ENCODE results near the gene AFF1.

- TF ChIP-seq USF2 (IDR thresholded peaks at IDR 0.05; ENCODE audit: low read depth, low read length) (no peak), POLR2A (IDR thresholded peaks at IDR 0.05; ENCODE audit: low read depth, low read length) (no peak), RAD21 (IDR thresholded peaks at IDR 0.05; ENCODE audit: low read length) (no peak), CEBPB (IDR thresholded peaks at IDR 0.05; ENCODE audit: low read depth, low read length) (no peak), RFX5 (IDR thresholded peaks at IDR 0.05; ENCODE audit: low read depth, low read length) (no peak), RCOR1 (IDR thresholded peaks at IDR 0.05; ENCODE audit: insufficient replicate concordance, low read length) (no peak), MAFK (IDR thresholded peaks at IDR 0.05; ENCODE audit: low read depth, low read length) (no peak), SMC3 (IDR thresholded peaks at IDR 0.05; ENCODE audit: low read depth, low read length) (no peak)
- TF ChIP-seq, protein P1, sequence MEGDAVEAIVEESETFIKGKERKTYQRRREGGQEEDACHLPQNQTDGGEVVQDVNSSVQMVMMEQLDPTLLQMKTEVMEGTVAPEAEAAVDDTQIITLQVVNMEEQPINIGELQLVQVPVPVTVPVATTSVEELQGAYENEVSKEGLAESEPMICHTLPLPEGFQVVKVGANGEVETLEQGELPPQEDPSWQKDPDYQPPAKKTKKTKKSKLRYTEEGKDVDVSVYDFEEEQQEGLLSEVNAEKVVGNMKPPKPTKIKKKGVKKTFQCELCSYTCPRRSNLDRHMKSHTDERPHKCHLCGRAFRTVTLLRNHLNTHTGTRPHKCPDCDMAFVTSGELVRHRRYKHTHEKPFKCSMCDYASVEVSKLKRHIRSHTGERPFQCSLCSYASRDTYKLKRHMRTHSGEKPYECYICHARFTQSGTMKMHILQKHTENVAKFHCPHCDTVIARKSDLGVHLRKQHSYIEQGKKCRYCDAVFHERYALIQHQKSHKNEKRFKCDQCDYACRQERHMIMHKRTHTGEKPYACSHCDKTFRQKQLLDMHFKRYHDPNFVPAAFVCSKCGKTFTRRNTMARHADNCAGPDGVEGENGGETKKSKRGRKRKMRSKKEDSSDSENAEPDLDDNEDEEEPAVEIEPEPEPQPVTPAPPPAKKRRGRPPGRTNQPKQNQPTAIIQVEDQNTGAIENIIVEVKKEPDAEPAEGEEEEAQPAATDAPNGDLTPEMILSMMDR (conservative IDR thresholded peaks at IDR 0.05; ENCODE audit: low read depth, low read length), result no peak
Observed at GRCh38 chr4:86917212-86918039, 17.4 kb upstream of the AFF1 start.

Data from IMR-90 (cell line).